ENCODE results near the gene DNAH9. TPM values are rescaled to one million over a fixed set of nuclear protein-coding genes. Genes with fewer than 3 reads are reported as not detected.

DNAH9 gene
- total RNA-seq, 1 experiment from 2014 or later: 0.22 TPM

DNA sequence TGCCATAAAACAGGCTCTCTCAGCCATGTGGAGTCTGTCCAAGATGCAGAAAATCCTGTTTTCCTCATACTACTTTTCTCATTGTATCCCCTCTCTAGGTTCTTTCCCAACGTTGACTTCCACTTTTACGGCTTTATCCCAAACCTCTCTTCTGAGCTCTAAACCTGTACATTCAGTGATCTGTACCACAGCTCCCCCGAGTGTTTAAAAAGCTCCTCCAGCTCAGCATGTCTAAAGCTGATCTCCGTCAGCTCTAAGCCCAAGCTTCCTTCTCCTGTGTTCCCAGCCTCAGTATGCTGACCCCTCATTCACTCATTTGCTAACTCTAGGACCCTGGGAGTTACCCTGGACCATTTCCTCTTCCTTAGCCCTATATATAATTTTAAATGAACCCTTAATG is 144.6 kb downstream of the DNAH9 start:
- no peak overlapping the region for H3K23ac ChIP-seq (ENCODE audit: insufficient read length, low read depth, low read length)
- H3K79me1 ChIP-seq (ENCODE audit: insufficient read depth, low read depth, low read length, poor library complexity, severe bottlenecking): no peaks in the 10 kb centered on the region
- H3K4me2 ChIP-seq (ENCODE audit: insufficient read depth, insufficient read length, low read length): no peak overlapping the region
- H3T11ph ChIP-seq (ENCODE audit: low read length): no peak overlapping the region
- H3K27ac ChIP-seq (ENCODE audit: insufficient read length, low read depth, low read length): no peak overlapping the region
- peak; percentile 47 for DNase-seq
- no peak overlapping the region for H2AFZ ChIP-seq (ENCODE audit: low read length)
- no peaks in the 10 kb centered on the region for H4K20me1 ChIP-seq (ENCODE audit: control insufficient read depth, insufficient read depth, insufficient read length)
- no peak overlapping the region for H2BK12ac ChIP-seq (ENCODE audit: insufficient read length, low read depth, low read length)
- no peak overlapping the region for H2AK5ac ChIP-seq (ENCODE audit: insufficient read length, low read length)
- no peaks in the 10 kb centered on the region for H3K79me2 ChIP-seq (ENCODE audit: insufficient read depth, low read length)
- H4K8ac ChIP-seq (replicated peaks; ENCODE audit: insufficient read length, low read depth, low read length): no peak overlapping the region
- Mint-ChIP-seq H3K27me3 (ENCODE audit: low read depth) (peaks cover 2% of the 10 kb centered on the region; the same call in 1 of the 2 replicates), H3K4me1 (peaks cover 2 to 3% of the 10 kb centered on the region in 2 experiments; a peak in 1 of 4 replicates), H3K36me3 (ENCODE audit: insufficient read depth in 1 of 3, low read depth in 3 of 3) (peaks cover 0 to 2% (median 0%) of the 10 kb centered on the region in 3 experiments; a peak in 1 of 7 replicates), H3K27ac (no peak overlapping the region), H3K4me3 (no peak overlapping the region), H3K9me3 (peaks cover 0 to 4% of the 10 kb centered on the region in 2 experiments; a peak in 2 of 5 replicates)
- H3K9ac ChIP-seq (ENCODE audit: extremely low read depth, insufficient read length, low read length): no peak overlapping the region
- no peaks in the 10 kb centered on the region for H3K4me1 ChIP-seq (ENCODE audit: insufficient read depth, low read length)
- H4K5ac ChIP-seq (ENCODE audit: insufficient read length, low read depth, low read length): no peak overlapping the region
- TF ChIP-seq, protein P1, sequence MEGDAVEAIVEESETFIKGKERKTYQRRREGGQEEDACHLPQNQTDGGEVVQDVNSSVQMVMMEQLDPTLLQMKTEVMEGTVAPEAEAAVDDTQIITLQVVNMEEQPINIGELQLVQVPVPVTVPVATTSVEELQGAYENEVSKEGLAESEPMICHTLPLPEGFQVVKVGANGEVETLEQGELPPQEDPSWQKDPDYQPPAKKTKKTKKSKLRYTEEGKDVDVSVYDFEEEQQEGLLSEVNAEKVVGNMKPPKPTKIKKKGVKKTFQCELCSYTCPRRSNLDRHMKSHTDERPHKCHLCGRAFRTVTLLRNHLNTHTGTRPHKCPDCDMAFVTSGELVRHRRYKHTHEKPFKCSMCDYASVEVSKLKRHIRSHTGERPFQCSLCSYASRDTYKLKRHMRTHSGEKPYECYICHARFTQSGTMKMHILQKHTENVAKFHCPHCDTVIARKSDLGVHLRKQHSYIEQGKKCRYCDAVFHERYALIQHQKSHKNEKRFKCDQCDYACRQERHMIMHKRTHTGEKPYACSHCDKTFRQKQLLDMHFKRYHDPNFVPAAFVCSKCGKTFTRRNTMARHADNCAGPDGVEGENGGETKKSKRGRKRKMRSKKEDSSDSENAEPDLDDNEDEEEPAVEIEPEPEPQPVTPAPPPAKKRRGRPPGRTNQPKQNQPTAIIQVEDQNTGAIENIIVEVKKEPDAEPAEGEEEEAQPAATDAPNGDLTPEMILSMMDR (conservative IDR thresholded peaks at IDR 0.05): peak; percentile 59
- no peak overlapping the region for H3K4ac ChIP-seq (ENCODE audit: low read depth, low read length)
- no peaks in the 10 kb centered on the region for H3K27me3 ChIP-seq (ENCODE audit: insufficient read depth, low read length)
- no peak overlapping the region for H3K56ac ChIP-seq (ENCODE audit: insufficient read length, low read depth, low read length)
- H3K14ac ChIP-seq (ENCODE audit: insufficient read depth, low read length): no peak overlapping the region
- H2BK20ac ChIP-seq (ENCODE audit: low read depth, low read length, poor library complexity, severe bottlenecking): no peak overlapping the region
- no peaks in the 10 kb centered on the region for H3K23me2 ChIP-seq (ENCODE audit: insufficient read length, low read depth, low read length, poor library complexity, severe bottlenecking)
- H2BK15ac ChIP-seq (ENCODE audit: low read depth, low read length): no peak overlapping the region
- no peak overlapping the region for H4K91ac ChIP-seq (ENCODE audit: insufficient read length, low read depth, low read length)
- H2BK120ac ChIP-seq (ENCODE audit: low read depth, low read length, poor library complexity, severe bottlenecking): no peak overlapping the region
- no peak overlapping the region for H2BK5ac ChIP-seq (ENCODE audit: insufficient read length, low read length)
- H3K9me3 ChIP-seq (ENCODE audit: control insufficient read depth, low read depth, low read length): no peaks in the 10 kb centered on the region
- H3K18ac ChIP-seq (ENCODE audit: insufficient read length, low read depth, low read length): no peak overlapping the region
- WGBS (ENCODE audit: extremely low coverage, insufficient read length, low lambda C conversion rate): no CpG with 5 or more reads among the region's 4 CpGs
